Type B pancreatic cell (in vitro differentiated cells): ENCODE measurements around the gene C10orf90. TPM values are rescaled to one million over a fixed set of nuclear protein-coding genes. Genes with fewer than 3 reads are reported as not detected.

ENCODE experiments used
- DNase-seq: peaks from one replicate; pipeline ENCODE4 v3.0.0; 2021; ENCODE audit warnings: mixed read lengths; ENCODE audit not compliant: unreplicated experiment; ENCODE audit errors: extremely low spot score
- H3K27ac Mint-ChIP-seq: 2 replicates; pipeline ENCODE4 v1.8.0; 2021; ENCODE audit warnings: mild to moderate bottlenecking, mixed read lengths
- H3K27me3 Mint-ChIP-seq: 2 replicates; pipeline ENCODE4 v1.8.0; 2021; ENCODE audit warnings: mixed read lengths
- H3K36me3 Mint-ChIP-seq: 2 replicates; pipeline ENCODE4 v1.8.0; 2021; ENCODE audit warnings: mixed read lengths
- H3K4me1 Mint-ChIP-seq: one replicate; pipeline ENCODE4 v1.8.0; 2021; ENCODE audit warnings: mixed read lengths; ENCODE audit not compliant: unreplicated experiment
- H3K4me3 Mint-ChIP-seq: 2 replicates; pipeline ENCODE4 v1.8.0; 2021; ENCODE audit warnings: mild to moderate bottlenecking, mixed read lengths
- H3K9me3 Mint-ChIP-seq: 2 replicates; pipeline ENCODE4 v1.8.0; 2021; ENCODE audit warnings: mixed read lengths
- total RNA-seq: library from RNA; stranded (reverse); gene quantifications from 2 replicates; pipeline ENCODE4 v1.2.1, GENCODE V29; 2021; ENCODE audit warnings: low replicate concordance
- TF ChIP-seq, protein P1 (sequence below): fragments of 200-600 bp; sonication (generic); conservative IDR thresholded peaks from 2 replicates; pipeline ENCODE4 v1.5.0; 2021; ENCODE audit warnings: antibody characterized with exemption, mild to moderate bottlenecking

Gene C10orf90
- total RNA-seq, 1 donor from 2014 or later, result 1.5 TPM

DNA sequence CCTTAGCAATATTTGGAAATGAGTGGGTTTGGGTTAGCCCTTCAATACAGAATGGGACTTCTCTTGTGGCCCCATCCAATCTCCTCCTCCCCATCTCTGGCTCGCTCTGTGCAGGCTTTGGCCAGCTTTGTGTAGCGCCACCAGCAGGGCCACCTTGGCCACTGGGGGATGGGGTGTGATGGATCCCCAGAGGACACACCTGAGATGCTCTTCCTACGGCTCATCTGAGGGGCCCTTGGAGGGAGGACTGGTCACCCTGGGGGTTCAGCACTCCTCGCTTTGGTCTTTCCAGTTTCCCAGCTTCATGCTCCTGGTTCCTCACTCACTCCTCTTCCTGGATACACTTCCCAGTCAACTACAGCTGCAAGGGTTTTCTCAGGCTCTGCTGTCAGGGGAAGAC lies 15.3 kb upstream of the C10orf90 start:
- Mint-ChIP-seq H3K36me3 (no peaks in the 10 kb centered on the region), H3K4me1 (peaks cover 6% of the 10 kb centered on the region), H3K4me3 (no peak overlapping the region), H3K9me3 (peaks cover 5% of the 10 kb centered on the region), H3K27ac (no peak overlapping the region), H3K27me3 (no peaks in the 10 kb centered on the region)
- TF ChIP-seq, protein P1, sequence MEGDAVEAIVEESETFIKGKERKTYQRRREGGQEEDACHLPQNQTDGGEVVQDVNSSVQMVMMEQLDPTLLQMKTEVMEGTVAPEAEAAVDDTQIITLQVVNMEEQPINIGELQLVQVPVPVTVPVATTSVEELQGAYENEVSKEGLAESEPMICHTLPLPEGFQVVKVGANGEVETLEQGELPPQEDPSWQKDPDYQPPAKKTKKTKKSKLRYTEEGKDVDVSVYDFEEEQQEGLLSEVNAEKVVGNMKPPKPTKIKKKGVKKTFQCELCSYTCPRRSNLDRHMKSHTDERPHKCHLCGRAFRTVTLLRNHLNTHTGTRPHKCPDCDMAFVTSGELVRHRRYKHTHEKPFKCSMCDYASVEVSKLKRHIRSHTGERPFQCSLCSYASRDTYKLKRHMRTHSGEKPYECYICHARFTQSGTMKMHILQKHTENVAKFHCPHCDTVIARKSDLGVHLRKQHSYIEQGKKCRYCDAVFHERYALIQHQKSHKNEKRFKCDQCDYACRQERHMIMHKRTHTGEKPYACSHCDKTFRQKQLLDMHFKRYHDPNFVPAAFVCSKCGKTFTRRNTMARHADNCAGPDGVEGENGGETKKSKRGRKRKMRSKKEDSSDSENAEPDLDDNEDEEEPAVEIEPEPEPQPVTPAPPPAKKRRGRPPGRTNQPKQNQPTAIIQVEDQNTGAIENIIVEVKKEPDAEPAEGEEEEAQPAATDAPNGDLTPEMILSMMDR, result no peak
- no peak for DNase-seq

DNA sequence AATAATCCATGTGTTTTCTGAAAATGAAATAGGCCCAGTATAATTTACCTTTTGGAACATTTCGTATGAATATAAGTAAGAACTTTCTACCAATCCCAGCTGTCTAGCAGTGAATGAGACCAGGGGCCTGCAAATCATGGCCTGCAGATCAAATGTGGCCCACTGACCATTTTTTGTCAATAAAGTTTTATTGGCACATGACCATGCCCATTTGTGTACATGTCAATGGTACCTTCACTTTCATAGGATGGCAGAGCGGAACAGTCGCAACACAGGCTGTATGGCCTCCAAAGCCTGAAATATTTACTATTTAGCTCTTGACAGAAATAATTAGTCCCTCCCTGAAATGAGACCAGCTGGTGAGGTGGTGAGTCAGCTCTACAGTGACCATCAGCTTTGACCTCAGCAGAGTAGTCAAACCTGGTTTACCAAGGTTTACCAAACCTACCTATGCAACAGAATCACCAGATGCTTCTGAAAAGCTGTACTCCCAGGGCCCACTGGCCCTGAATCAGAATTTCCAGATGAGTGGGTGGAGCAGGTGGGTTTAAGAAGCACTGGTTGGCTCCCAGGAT lies 13.8 kb upstream of the C10orf90 start:
- Mint-ChIP-seq H3K27me3 (no peaks in the 10 kb centered on the region), H3K9me3 (no peaks in the 10 kb centered on the region), H3K27ac (no peak overlapping the region), H3K4me1 (peaks cover 6% of the 10 kb centered on the region), H3K36me3 (no peaks in the 10 kb centered on the region), H3K4me3 (no peak overlapping the region)
- TF ChIP-seq, protein P1, result no peak
- no peak for DNase-seq

DNA sequence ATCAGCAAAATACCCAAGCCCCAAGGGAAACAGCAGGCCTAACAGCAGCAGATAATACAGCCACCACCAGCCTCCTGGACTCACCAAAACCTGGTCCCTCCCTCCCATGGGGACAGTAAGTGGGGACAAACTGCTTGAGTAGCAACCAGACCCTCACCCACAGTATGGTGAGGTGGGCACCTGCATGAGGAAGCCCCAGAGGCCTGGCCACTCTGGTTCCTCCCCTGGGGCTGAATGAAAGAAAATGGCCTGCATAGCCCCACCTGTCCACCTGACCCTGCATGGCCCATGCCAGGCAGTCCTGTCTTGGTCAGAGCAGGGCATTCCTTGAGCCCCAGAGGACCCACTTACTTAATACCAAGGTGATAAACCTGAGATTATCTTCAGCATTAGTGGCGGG lies 13.0 kb upstream of the C10orf90 start:
- Mint-ChIP-seq H3K4me3 (no peak overlapping the region), H3K4me1 (peaks cover 6% of the 10 kb centered on the region), H3K27me3 (no peaks in the 10 kb centered on the region), H3K36me3 (no peaks in the 10 kb centered on the region), H3K27ac (no peak overlapping the region), H3K9me3 (no peaks in the 10 kb centered on the region)
- TF ChIP-seq, protein P1, result no peak
- DNase-seq, result no peak

DNA sequence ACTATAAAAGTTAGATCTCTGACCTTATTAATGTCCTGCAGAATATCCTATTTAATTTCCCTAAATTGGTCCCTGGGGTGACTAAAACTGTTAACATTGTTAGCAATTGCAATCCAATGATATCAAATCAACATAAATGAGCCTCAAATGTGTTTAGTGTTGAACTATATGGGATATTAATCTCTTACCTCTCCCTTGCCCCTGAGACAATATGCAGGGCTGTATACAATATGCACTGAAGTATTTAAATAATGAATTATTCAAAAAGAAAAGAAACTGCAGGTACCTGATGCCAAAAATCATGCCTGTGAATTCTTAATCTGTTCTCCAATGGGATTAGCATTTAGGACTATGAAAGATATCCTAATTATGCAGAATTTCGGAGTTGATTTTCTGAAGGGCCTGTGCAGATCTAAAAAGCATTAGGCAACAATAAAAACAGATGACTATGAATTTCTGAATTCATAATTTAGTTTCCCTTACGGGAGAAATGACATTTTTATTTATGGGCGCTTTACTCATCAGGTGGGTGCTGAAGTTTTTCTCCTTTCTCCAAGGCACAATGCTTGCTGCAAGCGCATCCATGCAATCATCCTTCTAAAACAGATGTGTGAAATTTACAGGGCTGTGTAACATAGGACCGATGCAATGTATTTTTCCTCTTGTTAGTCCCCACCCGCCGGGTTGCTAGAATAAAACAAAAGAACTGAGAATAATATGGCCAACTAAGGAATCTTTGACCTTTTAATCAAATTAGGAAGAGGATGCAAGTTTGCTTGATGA lies 5.4 kb upstream of the C10orf90 start:
- TF ChIP-seq, protein P1, result no peak
- Mint-ChIP-seq H3K27me3 (peaks cover 7% of the 10 kb centered on the region), H3K9me3 (peaks cover 7% of the 10 kb centered on the region), H3K27ac (no peak overlapping the region), H3K4me3 (no peak overlapping the region), H3K4me1 (no peaks in the 10 kb centered on the region), H3K36me3 (no peaks in the 10 kb centered on the region)
- DNase-seq, result no peak

DNA sequence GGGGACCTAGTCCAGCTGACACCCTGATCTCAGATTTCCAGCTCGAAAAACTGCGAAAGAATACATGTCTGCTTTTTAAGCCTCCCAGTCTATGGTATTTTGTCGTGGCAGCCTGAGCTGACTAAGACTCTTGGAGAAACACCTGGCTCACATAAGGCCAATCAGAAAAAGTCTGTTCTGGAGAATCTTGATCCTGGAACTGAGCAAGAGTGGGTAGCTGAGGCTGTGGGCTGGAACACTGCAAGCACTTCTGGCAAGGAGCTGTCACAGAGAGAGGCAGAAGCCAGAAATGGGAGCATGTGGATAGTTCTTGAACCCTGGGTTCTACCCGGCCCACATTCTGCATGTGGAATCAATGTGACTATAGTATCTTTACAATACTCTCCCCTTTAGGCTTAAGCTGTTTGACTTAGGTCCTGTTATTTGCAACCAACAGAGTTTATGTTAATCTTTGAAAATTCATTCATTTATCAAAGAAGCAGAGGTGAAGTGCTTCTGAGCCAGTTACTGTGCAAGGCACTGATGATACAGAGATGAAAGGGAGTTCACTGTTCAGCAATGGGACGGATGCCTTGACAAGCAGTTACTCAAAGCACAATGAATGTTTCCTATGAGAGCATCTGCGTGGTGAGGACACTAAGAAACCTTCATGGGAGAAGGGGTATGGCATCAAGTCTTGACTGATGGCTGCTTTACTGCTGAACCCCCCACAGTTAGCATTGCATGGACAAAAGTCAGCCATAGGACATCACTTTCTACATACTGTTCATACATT lies 4.4 kb upstream of the C10orf90 start:
- no peak overlapping the region for H3K4me3 Mint-ChIP-seq
- no peak for DNase-seq
- peaks cover 7% of the 10 kb centered on the region for H3K27me3 Mint-ChIP-seq
- TF ChIP-seq, protein P1, result no peak
- peaks cover 7% of the 10 kb centered on the region for H3K9me3 Mint-ChIP-seq
- H3K27ac Mint-ChIP-seq, result no peak overlapping the region
- H3K4me1 Mint-ChIP-seq, result no peaks in the 10 kb centered on the region
- no peaks in the 10 kb centered on the region for H3K36me3 Mint-ChIP-seq
